GM23248 (cell line): Measurements from ENCODE around the gene RTKN2.

ENCODE experiments used
- EZH2 ChIP-seq: fragments of 200-600 bp; sonication (generic); IDR thresholded peaks from 2 replicates; pipeline ENCODE4 v1.6.1; 2018; ENCODE audit warnings: antibody characterized with exemption, mild to moderate bottlenecking; ENCODE audit not compliant: insufficient read depth, poor library complexity, severe bottlenecking
- EZH2phosphoT487 ChIP-seq: fragments of 200-600 bp; sonication (generic); IDR thresholded peaks from 2 replicates; pipeline ENCODE4 v1.6.1; 2018; ENCODE audit warnings: antibody characterized with exemption, moderate library complexity, mild to moderate bottlenecking, low read depth; ENCODE audit not compliant: insufficient read depth

DNA sequence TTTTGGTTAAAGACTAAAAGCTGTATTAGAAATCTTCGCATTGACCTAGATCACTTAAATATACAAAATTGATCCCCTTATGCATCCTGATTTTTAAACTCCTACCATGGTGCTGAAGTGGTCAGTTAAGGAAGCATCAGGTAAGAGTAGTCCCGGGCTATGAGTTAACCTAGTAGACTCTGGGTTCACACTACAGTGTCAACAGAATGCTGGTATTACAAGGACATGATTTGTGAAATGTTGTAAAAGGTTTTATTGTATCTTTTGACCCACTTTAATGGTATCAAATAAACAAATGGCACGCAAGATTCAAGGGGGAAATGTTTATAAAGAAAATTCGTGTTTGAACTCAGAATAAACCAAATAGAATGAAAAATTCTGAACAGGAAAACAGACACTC, 36.8 kb downstream of the RTKN2 start:
- TF ChIP-seq EZH2 (no peak), EZH2phosphoT487 (no peak)
